Pancreas (tissue), 10 donors: Measurements from ENCODE around the gene TCN2. TPM values are rescaled to one million over a fixed set of nuclear protein-coding genes. Genes with fewer than 3 reads are reported as not detected.
"Not testable (repeated sequence)": the region's sequence is repeated elsewhere in the genome, so short reads cannot be mapped to it uniquely, and the experiment has no call there.

Experiments used
- ATAC-seq, 4 donors: fragments of 200-7000 bp; cut with Tn5 transposase; one replicate each; pipeline versions ENCODE4 v1.8.0 to v1.9.1; 2020; ENCODE audit warnings: mild to moderate bottlenecking in 4 of 4, moderate library complexity in 4 of 4
- DNase-seq, 6 donors: peaks; one replicate each; pipeline ENCODE4 v3.0.0-alpha.2; 2020
- FAIRE-seq: peaks from 2 replicates; lab custom pipeline; 2012; peaks lifted over from hg19 to GRCh38; lab: Jason Lieb, UNC
- H3K27ac ChIP-seq, 4 donors: fragments of 200-600 bp; sonication (generic); 1 replicate in 3 of 4; 2 replicates in 1 of 4; pipeline versions ENCODE4 v1.5.0 to v1.8.0; 2020
- H3K27me3 ChIP-seq, 4 donors: fragments of 200-600 bp; one replicate each; pipeline ENCODE4 v1.8.0; 2021
- H3K36me3 ChIP-seq, 3 donors: fragments of 200-600 bp; sonication (generic) in 1 of 3; one replicate each; pipeline versions ENCODE4 v1.5.0 to v1.8.0; 2020 to 2021
- H3K4me1 ChIP-seq, 3 donors: fragments of 200-600 bp; one replicate each; pipeline ENCODE4 v1.8.0; 2021
- H3K4me3 ChIP-seq, 4 donors: fragments of 200-600 bp; sonication (generic) in 2 of 4; one replicate each; pipeline versions ENCODE4 v1.5.0 to v1.8.0; 2020 to 2021
- H3K9me3 ChIP-seq, 4 donors: fragments of 200-600 bp; one replicate each; pipeline ENCODE4 v1.8.0; 2021
- CTCF ChIP-seq, 4 donors: fragments of 200-600 bp; sonication (generic) in 3 of 4; IDR thresholded peaks; one replicate each; pipeline versions ENCODE4 v1.5.0 to v1.8.0; 2021; ENCODE audit warnings: antibody characterized with exemption in 4 of 4
- WGBS, 2 donors: extraction: QIAGEN DNeasy Blood & Tissue Kit; methylation state at CpG; one replicate each; pipeline ENCODE4 v1.1.7; 2013; 5-methylcytosine and 5-hydroxymethylcytosine counted together
- intact Hi-C, 3 donors: fragments of 100-400 bp; cut with DNase I; formaldehyde crosslinking; loops; one replicate each; pipeline versions ENCODE4 v1.11.1 to v1.14.2; 2022
- polyA plus RNA-seq, 2 donors: library from polyadenylated mRNA; stranded (reverse); fragments of 200-250 nt; gene quantifications; one replicate each; pipeline ENCODE4 v1.2.3, GENCODE V29; 2013
- total RNA-seq, 6 donors: library from RNA; stranded (reverse); fragmentation: NEBNext Ultra II Directional in 4 of 6; extraction: Animal tissue kit (Norgen Biotek cat#: 25700) in 4 of 6; gene quantifications; one replicate each; pipeline versions ENCODE4 v1.2.1 to v1.2.4, GENCODE V29; 2021 to 2023
- donor health status: healthy with polysubstance abuse.
- donor health status: DM: no; HTN: no; CAD: no; lungs with moderate emphysema.
- donor health status: DM: no; HTN: no; CAD: no.
- donor health status: control.
- donor health status: control.
- donor health status: Bipolar disorder and iron deficiency.
- donor health status: DM: yes; HTN: yes; CAD: no.
- donor health status: DM: no; HTN: no; CAD: no.
- donor health status: DM: no; HTN: no; CAD: no.
- donor health status: DM: yes; HTN: yes; CAD: no.

Gene TCN2
- total and polyA plus RNA-seq, 8 donors: 3.6 to 10.0 (median 5.9) TPM

GRCh38 chr22:30586414-30586813 is 20.6 kb upstream of the TCN2 start:
- FAIRE-seq: no peak
- no peaks in the 10 kb centered on the region for H3K27me3 ChIP-seq
- H3K9me3 ChIP-seq: no peaks in the 10 kb centered on the region
- TF ChIP-seq CTCF (IDR thresholded peaks at IDR 0.05): no peak
- 93 to 95% methylated on average over 8 of the region's 8 CpGs for WGBS, 2 donors
- no peak overlapping the region for H3K27ac ChIP-seq
- H3K4me3 ChIP-seq: no peak overlapping the region
- no peak for ATAC-seq
- intact Hi-C loops: no loop called here
- no peak for DNase-seq
- H3K4me1 ChIP-seq: peaks cover 7 to 11% (median 8%) of the 10 kb centered on the region in 3 donors
- peaks cover 14 to 70% (median 48%) of the 10 kb centered on the region in 3 donors for H3K36me3 ChIP-seq

GRCh38 chr22:30591191-30591587 is 15.8 kb upstream of the TCN2 start:
- peaks cover 6 to 28% (median 21%) of the 10 kb centered on the region in 3 donors for H3K36me3 ChIP-seq
- H3K9me3 ChIP-seq: no peaks in the 10 kb centered on the region
- no peak for TF ChIP-seq CTCF (IDR thresholded peaks at IDR 0.05)
- peak overlapping the region in 3 of 4 donors; percentile 53 to 91 (median 80) for H3K27ac ChIP-seq
- peaks cover 7 to 16% (median 8%) of the 10 kb centered on the region in 3 donors for H3K4me1 ChIP-seq
- ATAC-seq (no peak), FAIRE-seq (no peak), DNase-seq (no peak)
- no peaks in the 10 kb centered on the region for H3K27me3 ChIP-seq
- WGBS, 2 donors: 1 to 3% methylated on average over 14 of the region's 14 CpGs
- intact Hi-C loops: no loop called here
- H3K4me3 ChIP-seq: peak overlapping the region; percentile 72 to 93 (median 86)

- DNase-seq: peak; percentile 88 to 97 (median 96)
- peaks cover 7 to 16% (median 8%) of the 10 kb centered on the region in 3 donors for H3K4me1 ChIP-seq
- WGBS, 2 donors: 0% methylated on average over 49 of the region's 49 CpGs
- H3K4me3 ChIP-seq: peak within 1 kb of the TSS; percentile 72 to 93 (median 86)
- intact Hi-C loops: no loop called here
- no peaks in the 10 kb centered on the region for H3K27me3 ChIP-seq
- ATAC-seq: peak; percentile 95 to 99 (median 98)
- peaks cover 6 to 22% (median 15%) of the 10 kb centered on the region in 3 donors for H3K36me3 ChIP-seq
- peak; percentile 98 for FAIRE-seq
- peak within 1 kb of the TSS; percentile 53 to 91 (median 72) for H3K27ac ChIP-seq
- no peaks in the 10 kb centered on the region for H3K9me3 ChIP-seq
- TF ChIP-seq CTCF (IDR thresholded peaks at IDR 0.05): no peak
Measured at GRCh38 chr22:30591588-30592359, 15.2 kb upstream of the TCN2 start, which contains the start of gene PES1. TSS of gene PES1 (minus strand) at chr22:30591910. CDS start at chr22:30591833, 77 bp downstream.

GRCh38 chr22:30592360-30592713 is 14.6 kb upstream of the TCN2 start:
- H3K9me3 ChIP-seq, DNase-seq, intact Hi-C loops, ATAC-seq, FAIRE-seq, H3K27me3 ChIP-seq: not testable (repeated sequence)
- Histone ChIP-seq H3K4me1 (peaks cover 7 to 16% (median 8%) of the 10 kb centered on the region in 3 donors), H3K27ac (peak overlapping the region in 1 of 4 donors; percentile 80), H3K4me3 (peak overlapping the region in 1 of 4 donors; percentile 91), H3K36me3 (peaks cover 3 to 16% (median 9%) of the 10 kb centered on the region in 3 donors)
- 21 to 28% methylated on average over 18 of the region's 18 CpGs for WGBS, 2 donors

GRCh38 chr22:30596199-30596598 is 10.8 kb upstream of the TCN2 start:
- H3K27me3 ChIP-seq: no peaks in the 10 kb centered on the region
- peaks cover 0 to 5% (median 0%) of the 10 kb centered on the region in 3 donors for H3K4me1 ChIP-seq
- no peaks in the 10 kb centered on the region for H3K9me3 ChIP-seq
- no peak for DNase-seq
- FAIRE-seq: no peak
- no peak for TF ChIP-seq CTCF (IDR thresholded peaks at IDR 0.05)
- H3K27ac ChIP-seq: peak overlapping the region in 2 of 4 donors; percentile 36 to 47
- intact Hi-C loops: loop anchor here in 1 of 3 donors (5.0 kb wide), 1 partner anchor 149 kb away; no protein-coding TSS in a partner anchor
- no peaks in the 10 kb centered on the region for H3K36me3 ChIP-seq
- peak in 1 of 4 donors; percentile 26 for ATAC-seq
- 22 to 29% methylated on average over 2 of the region's 2 CpGs for WGBS, 2 donors
- peak overlapping the region in 1 of 4 donors; percentile 27 for H3K4me3 ChIP-seq
